ENCODE results near the gene RAB40C. TPM values are rescaled to one million over a fixed set of nuclear protein-coding genes. Genes with fewer than 3 reads are reported as not detected.

RAB40C gene
- total and polyA plus RNA-seq, 9 of the 15 experiments (the other 6 are each of a cell fraction or from before 2014, with no cell fraction given), result 0.17 to 23.4 (median 8.7) TPM

DNA sequence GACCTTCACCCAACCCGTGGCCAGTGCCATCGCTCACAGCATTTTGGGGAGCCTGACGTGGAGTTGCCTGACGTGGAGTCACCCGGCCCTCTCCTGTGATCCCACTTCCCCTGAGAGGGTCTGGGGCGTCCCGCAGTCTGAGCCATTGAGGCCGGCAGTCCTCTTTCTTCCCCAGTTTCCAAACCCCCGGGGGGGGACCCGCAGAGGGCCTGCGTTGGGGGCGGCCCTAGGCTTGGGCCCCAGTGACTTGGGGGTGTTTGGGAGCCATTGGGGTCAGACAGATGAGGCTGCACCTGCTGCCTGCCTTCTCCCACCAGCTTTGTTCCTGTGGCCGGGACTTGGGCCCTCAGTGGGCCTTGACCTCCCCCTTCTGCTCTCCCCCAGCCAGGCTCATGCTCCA, 79.8 kb downstream of the RAB40C start:
- Histone ChIP-seq H3K4me2 (ENCODE audit: insufficient read depth, low read length) (peak overlapping the region; percentile 80; the same call in 1 of the 2 replicates), H3K4me1 (replicated peaks in 1 of 2; ENCODE audit: control insufficient read depth in 2 of 2, insufficient read depth in 2 of 2, low read length in 2 of 2) (peaks cover 17 to 95% of the 10 kb centered on the region in 2 experiments), H3K27ac (ENCODE audit: extremely low read depth, low read depth, low read length) (no peak overlapping the region; the same call in 2 of the 3 replicates), H3K27me3 (ENCODE audit: control insufficient read depth in 2 of 2, insufficient read depth in 2 of 2, low read length in 2 of 2) (no peaks in the 10 kb centered on the region), H3K79me2 (ENCODE audit: control insufficient read depth, insufficient read depth, low read length) (peaks cover 28% of the 10 kb centered on the region), H3K4me3 (peak overlapping the region; percentile 99; the same call in 1 of the 2 replicates), H2AFZ (ENCODE audit: low read depth, low read length) (no peak overlapping the region), H3K36me3 (ENCODE audit: control insufficient read depth, insufficient read depth, low read length) (peaks cover 58% of the 10 kb centered on the region), H3K9ac (ENCODE audit: insufficient read depth in 1 of 2, low read depth in 2 of 2, low read length in 2 of 2) (peak overlapping the region in 1 of 2 experiments; percentile 98; a peak in 2 of 4 replicates), H3K9me3 (replicated peaks; ENCODE audit: control insufficient read depth, insufficient read depth, low read depth, low read length) (no peaks in the 10 kb centered on the region), H4K20me1 (replicated peaks; ENCODE audit: control insufficient read depth, insufficient read depth, low read length) (0 out of 2 replicates have a peak, but pooled peaks cover 4% of the 10 kb centered on the region), H3K9me1 (ENCODE audit: control insufficient read depth, insufficient read depth, low read length) (no peaks in the 10 kb centered on the region)
- DNase-seq (ENCODE audit: extremely low read depth in 1 of 4, low spot score in 3 of 4) (no peak), FAIRE-seq (no peak), ATAC-seq (no peak)
- TF ChIP-seq POLR2G (IDR thresholded peaks at IDR 0.05; ENCODE audit: low read depth, low read length), result 0 out of 2 replicates have a peak, but pooled peaks have one; percentile 12
- no peak for TF ChIP-seq LCOR (CRISPR knock-in tag; IDR thresholded peaks at IDR 0.05)
- peak; percentile 49; the same call in 1 of the 2 replicates for TF ChIP-seq RBFOX2 (IDR thresholded peaks at IDR 0.05; ENCODE audit: low read depth, low read length)
- in situ Hi-C loops (cut with MboI), result loop anchor here (5.0 to 10.0 kb wide), 2 partner anchors 92 to 275 kb away; partner anchors contain the start of gene NME4
- ChIA-PET POLR2A (interaction anchor here (1.1 kb wide), 1 partner anchor 12 kb away, joined by 4 read pairs; no protein-coding TSS in a partner anchor), CTCF (ENCODE audit: low intra/inter-chr PET ratio) (no interaction called here)
- intact Hi-C loops (cut with micrococcal nuclease), result loop anchor here (5.0 to 10.0 kb wide), 2 partner anchors 92 to 275 kb away; partner anchors contain the start of gene NME4
- 93% methylated on average over 12 of the region's 13 CpGs for WGBS (ENCODE audit: insufficient coverage, low coverage, missing lambda C conversion rate)
- BruUV-seq (replicated peaks), result no TSS peak
